ENCODE measurements around the gene TOM1.

Gene TOM1

DNA sequence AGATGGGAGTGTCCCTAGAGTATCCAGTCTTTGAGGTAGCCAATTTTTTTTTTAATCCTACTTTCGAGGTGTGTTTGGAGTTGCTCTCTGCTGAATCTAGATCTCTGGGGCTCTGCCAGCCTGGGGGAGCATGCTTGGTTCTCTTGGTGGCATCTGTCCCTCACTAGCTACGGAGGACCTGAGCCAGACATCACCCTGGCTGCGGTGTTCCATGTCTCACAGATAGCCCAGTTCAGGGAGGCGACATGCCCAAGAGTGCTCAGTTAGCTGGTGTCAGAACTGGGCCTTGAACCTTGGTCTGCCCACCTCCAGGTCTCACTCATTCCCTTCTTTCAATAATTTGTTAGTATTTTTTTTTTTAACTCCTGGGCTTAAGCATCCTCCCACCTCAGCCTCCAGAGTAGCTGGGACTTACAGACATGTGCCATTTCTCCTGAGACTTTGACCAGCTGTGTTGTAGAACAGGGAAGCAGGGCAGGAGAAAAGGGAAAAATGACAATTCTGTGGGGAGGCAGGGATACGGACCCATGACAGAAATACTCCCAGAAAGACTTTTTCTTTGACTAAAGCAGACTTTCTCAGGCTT lies 81.8 kb downstream of the TOM1 start:
- Histone ChIP-seq H3K27me3 (replicated peaks; ENCODE audit: control insufficient read depth, insufficient read depth, low read length) (no peaks in the 10 kb centered on the region), H3K36me3 (ENCODE audit: control insufficient read depth, insufficient read depth, low read length) (peaks cover 3% of the 10 kb centered on the region), H3K4me3 (replicated peaks; ENCODE audit: low read depth, low read length) (peak overlapping the region; percentile 71)
- TF ChIP-seq, protein P1, sequence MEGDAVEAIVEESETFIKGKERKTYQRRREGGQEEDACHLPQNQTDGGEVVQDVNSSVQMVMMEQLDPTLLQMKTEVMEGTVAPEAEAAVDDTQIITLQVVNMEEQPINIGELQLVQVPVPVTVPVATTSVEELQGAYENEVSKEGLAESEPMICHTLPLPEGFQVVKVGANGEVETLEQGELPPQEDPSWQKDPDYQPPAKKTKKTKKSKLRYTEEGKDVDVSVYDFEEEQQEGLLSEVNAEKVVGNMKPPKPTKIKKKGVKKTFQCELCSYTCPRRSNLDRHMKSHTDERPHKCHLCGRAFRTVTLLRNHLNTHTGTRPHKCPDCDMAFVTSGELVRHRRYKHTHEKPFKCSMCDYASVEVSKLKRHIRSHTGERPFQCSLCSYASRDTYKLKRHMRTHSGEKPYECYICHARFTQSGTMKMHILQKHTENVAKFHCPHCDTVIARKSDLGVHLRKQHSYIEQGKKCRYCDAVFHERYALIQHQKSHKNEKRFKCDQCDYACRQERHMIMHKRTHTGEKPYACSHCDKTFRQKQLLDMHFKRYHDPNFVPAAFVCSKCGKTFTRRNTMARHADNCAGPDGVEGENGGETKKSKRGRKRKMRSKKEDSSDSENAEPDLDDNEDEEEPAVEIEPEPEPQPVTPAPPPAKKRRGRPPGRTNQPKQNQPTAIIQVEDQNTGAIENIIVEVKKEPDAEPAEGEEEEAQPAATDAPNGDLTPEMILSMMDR (IDR thresholded peaks at IDR 0.05; ENCODE audit: insufficient read depth, low read length, poor library complexity, severe bottlenecking): no peak
- no peak for DNase-seq (ENCODE audit: extremely low read depth, insufficient read length)

- peaks cover 4% of the 10 kb centered on the region for H3K36me3 ChIP-seq (ENCODE audit: control insufficient read depth, insufficient read depth, low read length)
- DNase-seq (ENCODE audit: extremely low read depth, insufficient read length): no peak
- TF ChIP-seq, protein P1 (IDR thresholded peaks at IDR 0.05; ENCODE audit: insufficient read depth, low read length, poor library complexity, severe bottlenecking): no peak
- H3K27me3 ChIP-seq (replicated peaks; ENCODE audit: control insufficient read depth, insufficient read depth, low read length): no peaks in the 10 kb centered on the region
- no peak overlapping the region for H3K4me3 ChIP-seq (replicated peaks; ENCODE audit: low read depth, low read length)
Measured at GRCh38 chr22:35383679-35384071, 84.0 kb downstream of the TOM1 start.

DNA sequence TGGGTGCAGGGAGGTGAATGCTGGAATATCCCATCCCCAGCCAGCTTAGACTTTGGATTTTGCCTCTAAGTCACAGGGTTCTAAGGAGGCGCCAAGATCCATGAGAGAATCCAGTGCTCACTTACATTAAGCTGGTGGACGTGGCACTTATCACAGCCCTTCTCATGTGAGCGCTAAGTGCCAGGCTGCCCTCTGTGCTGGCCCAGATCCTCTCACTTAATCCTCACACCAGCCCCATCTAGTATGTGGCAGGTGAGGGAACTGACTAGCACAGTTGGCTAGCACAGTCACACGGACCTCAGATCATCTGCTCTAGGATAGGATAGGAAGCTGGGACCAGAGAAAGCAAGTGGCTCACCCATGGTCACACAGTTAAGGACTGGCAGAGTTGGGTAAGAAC lies 84.8 kb downstream of the TOM1 start:
- TF ChIP-seq, protein P1 (IDR thresholded peaks at IDR 0.05; ENCODE audit: insufficient read depth, low read length, poor library complexity, severe bottlenecking): no peak
- DNase-seq (ENCODE audit: extremely low read depth, insufficient read length): no peak
- no peak overlapping the region for H3K4me3 ChIP-seq (replicated peaks; ENCODE audit: low read depth, low read length)
- peaks cover 4% of the 10 kb centered on the region for H3K36me3 ChIP-seq (ENCODE audit: control insufficient read depth, insufficient read depth, low read length)
- no peaks in the 10 kb centered on the region for H3K27me3 ChIP-seq (replicated peaks; ENCODE audit: control insufficient read depth, insufficient read depth, low read length)

DNA sequence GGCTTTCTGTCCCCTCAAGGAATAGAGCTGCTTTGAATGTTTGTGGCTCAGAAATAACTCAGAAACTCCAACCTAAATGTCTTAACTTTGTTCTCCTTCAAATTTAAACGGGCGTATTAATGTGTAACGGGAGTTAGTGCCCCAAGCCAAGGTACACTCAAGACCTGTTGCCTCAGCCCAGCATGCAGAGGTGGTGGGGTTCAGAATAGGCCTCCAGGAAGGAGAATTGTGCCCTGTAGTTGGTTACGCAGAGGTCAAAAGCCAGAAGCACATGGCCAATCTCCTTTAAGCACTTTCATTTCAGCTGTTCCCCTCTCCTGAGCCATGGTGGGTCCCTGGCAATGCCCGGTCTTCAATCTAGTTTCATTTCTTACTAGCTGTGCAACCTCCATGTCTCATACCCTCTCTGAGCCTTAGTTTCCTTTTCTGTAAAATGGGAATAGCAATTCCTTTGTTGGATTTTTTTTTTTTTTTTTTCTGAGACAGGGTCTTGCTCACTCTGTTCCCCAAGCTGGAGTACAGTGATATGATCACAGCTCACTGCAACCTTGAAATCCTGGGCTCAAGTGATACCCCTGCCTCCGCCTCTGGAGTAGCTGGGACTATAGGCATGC lies 85.4 kb downstream of the TOM1 start:
- Histone ChIP-seq H3K36me3 (ENCODE audit: control insufficient read depth, insufficient read depth, low read length) (peaks cover 4% of the 10 kb centered on the region), H3K4me3 (replicated peaks; ENCODE audit: low read depth, low read length) (no peak overlapping the region), H3K27me3 (replicated peaks; ENCODE audit: control insufficient read depth, insufficient read depth, low read length) (no peaks in the 10 kb centered on the region)
- TF ChIP-seq, protein P1 (IDR thresholded peaks at IDR 0.05; ENCODE audit: insufficient read depth, low read length, poor library complexity, severe bottlenecking): no peak
- no peak for DNase-seq (ENCODE audit: extremely low read depth, insufficient read length)

DNA sequence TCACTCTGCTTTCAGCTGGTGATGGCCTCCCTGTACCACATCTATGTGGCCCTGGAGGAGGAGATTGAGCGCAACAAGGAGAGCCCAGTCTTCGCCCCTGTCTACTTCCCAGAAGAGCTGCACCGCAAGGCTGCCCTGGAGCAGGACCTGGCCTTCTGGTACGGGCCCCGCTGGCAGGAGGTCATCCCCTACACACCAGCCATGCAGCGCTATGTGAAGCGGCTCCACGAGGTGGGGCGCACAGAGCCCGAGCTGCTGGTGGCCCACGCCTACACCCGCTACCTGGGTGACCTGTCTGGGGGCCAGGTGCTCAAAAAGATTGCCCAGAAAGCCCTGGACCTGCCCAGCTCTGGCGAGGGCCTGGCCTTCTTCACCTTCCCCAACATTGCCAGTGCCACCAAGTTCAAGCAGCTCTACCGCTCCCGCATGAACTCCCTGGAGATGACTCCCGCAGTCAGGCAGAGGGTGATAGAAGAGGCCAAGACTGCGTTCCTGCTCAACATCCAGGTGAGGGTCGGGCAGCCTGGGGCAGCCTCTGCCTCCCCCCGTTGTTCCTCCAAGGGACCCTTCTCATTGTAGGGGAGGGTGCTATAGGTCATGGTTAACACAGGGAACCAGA lies 87.1 kb downstream of the TOM1 start:
- H3K4me3 ChIP-seq (replicated peaks; ENCODE audit: low read depth, low read length): no peak overlapping the region
- H3K27me3 ChIP-seq (replicated peaks; ENCODE audit: control insufficient read depth, insufficient read depth, low read length): no peaks in the 10 kb centered on the region
- TF ChIP-seq, protein P1 (IDR thresholded peaks at IDR 0.05; ENCODE audit: insufficient read depth, low read length, poor library complexity, severe bottlenecking): no peak
- peaks cover 4% of the 10 kb centered on the region for H3K36me3 ChIP-seq (ENCODE audit: control insufficient read depth, insufficient read depth, low read length)
- DNase-seq (ENCODE audit: extremely low read depth, insufficient read length): no peak
